Measurements from ENCODE around the gene RAET1G.

RAET1G gene

DNA sequence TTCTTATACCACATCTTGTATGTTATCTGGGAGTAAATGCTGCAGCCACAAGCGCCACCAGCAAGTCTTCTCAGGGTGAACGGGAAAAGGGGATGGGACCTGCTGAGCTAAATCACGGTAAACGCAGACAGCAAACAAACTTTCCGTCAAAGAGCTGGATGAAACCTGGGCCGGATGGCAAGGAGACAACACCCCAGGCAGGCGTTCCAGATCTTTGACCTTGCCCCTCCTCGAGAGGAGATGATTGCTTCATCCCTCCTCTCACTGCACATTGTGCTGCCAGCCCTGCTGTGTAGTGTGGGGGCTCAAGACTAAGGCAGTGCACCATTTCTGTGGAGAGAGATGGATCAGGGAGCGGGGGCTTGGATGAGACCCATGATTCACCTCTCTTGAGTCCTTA, 34.8 kb downstream of the RAET1G start:
- no peak overlapping the region for H3K27ac ChIP-seq (ENCODE audit: low read length)
- H3K36me3 ChIP-seq (ENCODE audit: control insufficient read depth in 1 of 2, insufficient read depth in 2 of 2, low read length in 2 of 2): no peaks in the 10 kb centered on the region
- H3K4me3 ChIP-seq (ENCODE audit: low read depth in 1 of 2, low read length in 2 of 2): no peak overlapping the region
- H3K27me3 ChIP-seq (ENCODE audit: low read depth, low read length): no peaks in the 10 kb centered on the region
- no peaks in the 10 kb centered on the region for H3K9me3 ChIP-seq (ENCODE audit: control insufficient read depth in 1 of 2, low read length in 2 of 2)
- H3K4me1 ChIP-seq (ENCODE audit: control insufficient read depth in 1 of 2, insufficient read depth in 2 of 2, low read length in 2 of 2): no peaks in the 10 kb centered on the region

DNA sequence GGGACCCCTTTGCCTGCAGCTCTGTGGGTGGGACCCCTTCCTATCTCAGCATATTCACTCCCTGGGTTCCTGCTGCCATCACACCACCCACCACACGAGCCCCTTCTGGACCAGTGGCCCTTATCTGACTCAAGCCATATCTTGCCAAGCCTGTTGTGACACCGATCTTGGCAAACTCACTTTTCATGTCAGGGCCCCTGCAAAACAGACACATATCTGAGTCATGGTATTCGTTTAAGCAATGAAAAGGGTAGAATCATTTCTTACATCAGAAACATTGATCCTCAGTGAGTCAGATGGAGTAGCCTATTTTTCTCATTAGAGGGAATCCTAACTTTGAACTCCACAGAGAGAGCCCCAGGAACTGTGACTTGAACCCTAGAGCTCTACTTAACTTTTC, 35.6 kb downstream of the RAET1G start:
- no peaks in the 10 kb centered on the region for H3K9me3 ChIP-seq (ENCODE audit: control insufficient read depth in 1 of 2, low read length in 2 of 2)
- no peak overlapping the region for H3K4me3 ChIP-seq (ENCODE audit: low read depth in 1 of 2, low read length in 2 of 2)
- H3K36me3 ChIP-seq (ENCODE audit: control insufficient read depth in 1 of 2, insufficient read depth in 2 of 2, low read length in 2 of 2): no peaks in the 10 kb centered on the region
- H3K4me1 ChIP-seq (ENCODE audit: control insufficient read depth in 1 of 2, insufficient read depth in 2 of 2, low read length in 2 of 2): no peaks in the 10 kb centered on the region
- H3K27ac ChIP-seq (ENCODE audit: low read length): no peak overlapping the region
- H3K27me3 ChIP-seq (ENCODE audit: low read depth, low read length): no peaks in the 10 kb centered on the region

DNA sequence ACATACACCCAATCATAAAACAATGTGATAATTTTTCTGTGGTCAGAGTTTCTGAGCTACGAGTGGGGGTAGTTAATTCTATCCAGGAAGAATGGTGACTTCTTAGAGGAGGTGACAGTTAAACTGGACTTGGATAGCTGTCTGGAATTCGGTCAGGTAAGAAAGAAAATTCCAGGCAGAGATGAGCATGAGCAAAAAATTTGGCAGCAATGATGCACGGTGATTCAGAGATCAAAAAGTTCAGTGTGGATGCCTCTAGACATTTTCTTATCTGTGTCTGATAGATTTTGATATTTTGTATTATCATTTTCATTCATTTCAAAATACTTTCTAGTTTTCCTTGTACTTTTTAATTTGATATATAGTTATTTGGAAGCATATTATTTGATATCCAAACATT, 37.0 kb downstream of the RAET1G start:
- Histone ChIP-seq H3K4me1 (ENCODE audit: control insufficient read depth in 1 of 2, insufficient read depth in 2 of 2, low read length in 2 of 2) (no peaks in the 10 kb centered on the region), H3K4me3 (ENCODE audit: low read depth in 1 of 2, low read length in 2 of 2) (no peak overlapping the region), H3K27ac (ENCODE audit: low read length) (no peak overlapping the region), H3K36me3 (ENCODE audit: control insufficient read depth in 1 of 2, insufficient read depth in 2 of 2, low read length in 2 of 2) (no peaks in the 10 kb centered on the region), H3K9me3 (ENCODE audit: control insufficient read depth in 1 of 2, low read length in 2 of 2) (no peaks in the 10 kb centered on the region), H3K27me3 (ENCODE audit: low read depth, low read length) (no peaks in the 10 kb centered on the region)

DNA sequence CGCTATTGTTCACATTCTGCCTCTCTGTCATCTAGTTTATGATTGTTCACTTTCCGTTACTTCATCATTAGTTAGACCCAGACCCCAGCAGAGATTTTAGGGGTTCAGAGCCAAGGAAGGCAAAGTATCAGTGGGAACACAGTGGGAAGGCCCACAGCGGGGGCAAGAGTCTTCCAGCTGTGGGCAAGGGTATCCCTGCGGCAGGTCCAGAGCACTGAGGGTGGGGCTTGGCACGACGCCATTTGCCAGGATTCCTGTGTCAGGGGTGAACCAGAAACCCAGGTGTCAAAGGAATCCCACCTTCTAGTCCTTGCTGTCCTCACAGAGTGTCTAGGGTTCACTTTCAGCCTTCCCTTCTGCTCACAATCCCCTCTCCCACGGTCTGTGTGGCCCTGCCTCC, 38.3 kb downstream of the RAET1G start:
- no peaks in the 10 kb centered on the region for H3K9me3 ChIP-seq (ENCODE audit: control insufficient read depth in 1 of 2, low read length in 2 of 2)
- no peaks in the 10 kb centered on the region for H3K36me3 ChIP-seq (ENCODE audit: control insufficient read depth in 1 of 2, insufficient read depth in 2 of 2, low read length in 2 of 2)
- H3K4me1 ChIP-seq (ENCODE audit: control insufficient read depth in 1 of 2, insufficient read depth in 2 of 2, low read length in 2 of 2): no peaks in the 10 kb centered on the region
- no peak overlapping the region for H3K4me3 ChIP-seq (ENCODE audit: low read depth in 1 of 2, low read length in 2 of 2)
- no peaks in the 10 kb centered on the region for H3K27me3 ChIP-seq (ENCODE audit: low read depth, low read length)
- H3K27ac ChIP-seq (ENCODE audit: low read length): no peak overlapping the region

DNA sequence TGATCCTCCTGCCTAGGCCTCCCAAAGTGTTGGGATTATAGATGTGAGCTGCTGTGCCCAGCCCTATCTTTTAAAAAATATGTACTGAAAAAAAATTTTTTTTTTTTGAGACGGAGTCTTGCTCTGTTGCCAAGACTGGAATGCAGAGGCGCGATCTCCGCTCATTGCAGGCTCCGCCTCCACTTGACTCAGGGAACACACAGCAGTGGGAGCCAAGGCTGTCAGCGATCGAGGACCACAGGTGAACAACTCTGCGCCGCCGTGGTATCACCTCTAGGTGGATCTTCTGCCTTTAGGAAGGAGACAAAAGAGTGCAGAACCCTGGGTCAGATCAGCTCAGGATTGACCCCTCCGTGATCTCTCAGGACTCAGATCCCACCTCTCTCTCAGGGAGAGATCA, 38.7 kb downstream of the RAET1G start:
- no peaks in the 10 kb centered on the region for H3K4me1 ChIP-seq (ENCODE audit: control insufficient read depth in 1 of 2, insufficient read depth in 2 of 2, low read length in 2 of 2)
- H3K27me3 ChIP-seq (ENCODE audit: low read depth, low read length): no peaks in the 10 kb centered on the region
- H3K27ac ChIP-seq (ENCODE audit: low read length): no peak overlapping the region
- no peaks in the 10 kb centered on the region for H3K9me3 ChIP-seq (ENCODE audit: control insufficient read depth in 1 of 2, low read length in 2 of 2)
- no peak overlapping the region for H3K4me3 ChIP-seq (ENCODE audit: low read depth in 1 of 2, low read length in 2 of 2)
- H3K36me3 ChIP-seq (ENCODE audit: control insufficient read depth in 1 of 2, insufficient read depth in 2 of 2, low read length in 2 of 2): no peaks in the 10 kb centered on the region

DNA sequence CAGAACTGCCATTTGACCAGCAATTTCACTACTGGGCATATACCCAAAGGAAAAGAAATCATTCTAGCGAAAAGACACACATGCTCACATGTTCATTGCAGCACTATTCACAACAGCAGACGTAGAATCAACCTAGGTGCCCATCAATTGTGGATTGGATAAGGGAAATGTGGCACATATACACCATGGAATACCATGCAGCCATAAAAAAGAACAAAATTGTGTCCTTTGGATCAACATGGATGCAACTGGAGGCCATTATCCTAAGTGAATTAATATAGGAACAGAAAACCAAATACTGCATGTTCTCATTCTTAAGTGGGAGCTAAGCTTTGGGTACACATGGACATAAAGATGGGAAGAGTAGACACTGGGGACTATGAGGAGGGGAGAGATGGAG, 41.1 kb downstream of the RAET1G start:
- H3K36me3 ChIP-seq (ENCODE audit: control insufficient read depth in 1 of 2, insufficient read depth in 2 of 2, low read length in 2 of 2): no peaks in the 10 kb centered on the region
- H3K4me3 ChIP-seq (ENCODE audit: low read depth in 1 of 2, low read length in 2 of 2): no peak overlapping the region
- H3K27ac ChIP-seq (ENCODE audit: low read length): no peak overlapping the region
- no peaks in the 10 kb centered on the region for H3K27me3 ChIP-seq (ENCODE audit: low read depth, low read length)
- H3K9me3 ChIP-seq (ENCODE audit: control insufficient read depth in 1 of 2, low read length in 2 of 2): no peaks in the 10 kb centered on the region
- H3K4me1 ChIP-seq (ENCODE audit: control insufficient read depth in 1 of 2, insufficient read depth in 2 of 2, low read length in 2 of 2): no peaks in the 10 kb centered on the region

DNA sequence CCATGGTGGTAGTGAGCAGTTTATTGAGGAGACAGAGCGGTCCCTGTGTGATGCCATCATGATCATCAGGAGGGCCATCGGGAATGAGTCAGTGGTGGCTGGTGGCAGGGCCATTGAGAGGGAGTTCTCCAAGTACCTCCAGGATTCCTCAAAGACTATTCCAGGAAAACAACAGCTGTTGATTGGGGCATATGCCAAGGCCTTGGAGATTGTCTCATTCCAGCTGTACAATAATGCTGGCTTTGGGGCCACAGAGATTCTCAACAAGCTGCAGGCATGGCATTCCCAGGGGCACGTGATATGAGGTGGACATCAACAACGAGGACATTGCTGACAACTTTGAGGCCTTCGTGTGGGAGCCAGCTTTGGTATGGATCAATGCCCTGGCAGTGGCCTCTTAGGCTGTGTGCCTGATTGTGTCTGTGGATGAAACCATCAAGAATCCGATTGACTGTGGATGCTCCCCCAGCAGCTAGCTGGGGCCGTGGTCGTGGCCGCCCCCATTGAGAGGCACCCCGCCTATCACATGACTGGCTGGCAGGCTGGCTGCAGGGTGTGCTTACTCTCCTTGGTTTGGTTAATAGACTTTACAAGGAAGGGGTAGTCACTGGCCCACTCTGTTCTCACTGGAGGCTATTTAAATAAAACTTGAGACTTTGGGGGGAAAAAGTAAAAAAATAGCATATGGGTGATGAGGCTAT, 41.7 kb downstream of the RAET1G start:
- Histone ChIP-seq H3K9me3 (ENCODE audit: control insufficient read depth in 1 of 2, low read length in 2 of 2) (no peaks in the 10 kb centered on the region), H3K4me3 (ENCODE audit: low read depth in 1 of 2, low read length in 2 of 2) (no peak overlapping the region), H3K4me1 (ENCODE audit: control insufficient read depth in 1 of 2, insufficient read depth in 2 of 2, low read length in 2 of 2) (no peaks in the 10 kb centered on the region), H3K27me3 (ENCODE audit: low read depth, low read length) (no peaks in the 10 kb centered on the region), H3K27ac (ENCODE audit: low read length) (no peak overlapping the region), H3K36me3 (ENCODE audit: control insufficient read depth in 1 of 2, insufficient read depth in 2 of 2, low read length in 2 of 2) (no peaks in the 10 kb centered on the region)

DNA sequence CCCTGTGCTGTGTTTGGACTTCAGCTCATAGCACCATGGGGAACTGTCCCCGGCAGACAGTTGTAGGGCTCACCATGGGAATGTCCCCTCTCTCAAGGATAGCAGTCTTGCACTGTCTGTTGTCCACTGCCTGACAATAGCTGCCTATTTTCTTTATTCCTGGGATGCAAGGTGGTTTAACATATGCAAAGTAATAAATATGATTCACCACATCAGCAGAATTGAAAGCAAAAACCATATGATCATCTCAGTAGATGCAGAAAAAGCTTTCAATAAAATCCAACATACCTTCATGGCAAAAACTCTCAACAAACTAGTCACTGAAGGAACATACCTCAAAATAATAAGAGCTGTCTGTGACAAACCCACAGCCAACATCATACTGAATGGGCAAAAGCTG, 45.3 kb downstream of the RAET1G start:
- Histone ChIP-seq H3K27ac (ENCODE audit: low read length) (no peak overlapping the region), H3K36me3 (ENCODE audit: control insufficient read depth in 1 of 2, insufficient read depth in 2 of 2, low read length in 2 of 2) (no peaks in the 10 kb centered on the region), H3K4me1 (ENCODE audit: control insufficient read depth in 1 of 2, insufficient read depth in 2 of 2, low read length in 2 of 2) (no peaks in the 10 kb centered on the region), H3K4me3 (ENCODE audit: low read depth in 1 of 2, low read length in 2 of 2) (no peak overlapping the region), H3K27me3 (ENCODE audit: low read depth, low read length) (no peaks in the 10 kb centered on the region), H3K9me3 (ENCODE audit: control insufficient read depth in 1 of 2, low read length in 2 of 2) (no peaks in the 10 kb centered on the region)

DNA sequence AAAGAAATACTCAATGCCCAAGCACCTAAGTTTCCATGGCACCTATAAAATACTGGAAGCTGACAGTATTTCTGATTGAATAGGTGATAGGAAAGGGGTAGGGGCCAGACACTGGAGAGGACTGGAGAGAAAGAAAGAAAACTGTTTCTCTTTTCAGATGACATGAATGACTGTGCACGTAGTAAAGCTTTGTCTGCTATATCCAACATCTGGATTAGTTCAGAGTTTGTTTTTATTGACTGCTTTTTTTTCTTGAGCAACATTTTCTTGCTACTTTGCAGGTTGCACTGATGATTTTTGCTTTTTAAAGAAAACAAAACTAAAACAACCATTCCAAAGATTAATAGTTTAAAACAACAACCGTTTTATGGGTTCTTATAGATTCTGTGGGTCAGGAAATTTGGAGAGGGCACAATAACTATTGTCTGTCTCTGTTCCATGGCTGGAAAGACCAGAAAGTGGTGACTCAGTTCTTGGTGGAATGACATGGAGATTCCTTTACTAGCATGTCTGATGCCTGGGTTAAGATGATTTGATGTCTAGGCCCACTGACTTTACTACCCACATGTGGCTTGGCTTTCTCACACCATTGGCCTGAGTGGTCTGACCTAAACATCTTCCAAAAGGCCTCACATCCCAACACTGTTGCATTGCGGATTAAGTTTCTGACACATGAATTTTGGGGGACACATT, 46.5 kb downstream of the RAET1G start:
- Histone ChIP-seq H3K27me3 (ENCODE audit: low read depth, low read length) (no peaks in the 10 kb centered on the region), H3K9me3 (ENCODE audit: control insufficient read depth in 1 of 2, low read length in 2 of 2) (no peaks in the 10 kb centered on the region), H3K27ac (ENCODE audit: low read length) (no peak overlapping the region), H3K36me3 (ENCODE audit: control insufficient read depth in 1 of 2, insufficient read depth in 2 of 2, low read length in 2 of 2) (no peaks in the 10 kb centered on the region), H3K4me3 (ENCODE audit: low read depth in 1 of 2, low read length in 2 of 2) (no peak overlapping the region), H3K4me1 (ENCODE audit: control insufficient read depth in 1 of 2, insufficient read depth in 2 of 2, low read length in 2 of 2) (no peaks in the 10 kb centered on the region)

DNA sequence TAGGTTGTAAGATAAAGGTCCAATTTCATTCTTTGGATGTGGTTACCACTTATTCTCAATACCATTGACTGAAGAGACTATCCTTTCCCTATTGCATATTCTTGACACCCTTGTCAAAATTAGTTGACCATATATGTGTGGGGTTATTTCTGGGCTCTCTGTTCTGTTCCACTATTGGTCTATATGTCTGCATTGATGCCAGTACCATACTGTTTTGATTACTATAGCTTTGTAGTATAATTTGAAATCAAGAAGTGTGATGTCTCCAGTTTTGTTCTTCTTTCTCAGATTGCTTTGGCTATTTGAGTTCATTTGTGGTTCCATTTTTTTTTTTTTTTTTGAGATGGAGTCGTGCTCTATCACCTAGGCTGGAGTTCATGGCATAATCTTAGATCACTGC, 50.7 kb downstream of the RAET1G start:
- Histone ChIP-seq H3K27me3 (ENCODE audit: low read depth, low read length) (no peaks in the 10 kb centered on the region), H3K9me3 (ENCODE audit: control insufficient read depth in 1 of 2, low read length in 2 of 2) (no peaks in the 10 kb centered on the region), H3K4me1 (ENCODE audit: control insufficient read depth in 1 of 2, insufficient read depth in 2 of 2, low read length in 2 of 2) (no peaks in the 10 kb centered on the region), H3K4me3 (ENCODE audit: low read depth in 1 of 2, low read length in 2 of 2) (no peak overlapping the region), H3K36me3 (ENCODE audit: control insufficient read depth in 1 of 2, insufficient read depth in 2 of 2, low read length in 2 of 2) (no peaks in the 10 kb centered on the region), H3K27ac (ENCODE audit: low read length) (no peak overlapping the region)

DNA sequence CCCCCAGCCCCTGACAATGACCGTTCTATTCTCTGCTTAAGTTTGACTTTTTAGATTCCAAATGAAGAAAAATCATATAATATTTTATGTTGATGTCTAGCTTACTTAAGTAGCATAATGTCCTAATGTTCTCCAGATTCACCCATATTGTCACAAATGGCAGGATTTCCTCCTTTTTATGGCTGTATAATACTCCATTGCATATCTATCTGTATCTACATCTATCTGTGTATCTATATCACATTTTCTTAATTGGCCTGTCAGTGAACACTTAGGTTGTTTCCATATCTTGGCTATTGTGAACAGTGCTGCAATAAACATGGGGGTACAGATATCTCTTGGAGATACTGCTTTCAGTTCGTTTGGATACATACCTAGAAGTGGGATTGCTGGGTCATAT, 51.7 kb downstream of the RAET1G start:
- Histone ChIP-seq H3K4me1 (ENCODE audit: control insufficient read depth in 1 of 2, insufficient read depth in 2 of 2, low read length in 2 of 2) (no peaks in the 10 kb centered on the region), H3K27ac (ENCODE audit: low read length) (no peak overlapping the region), H3K27me3 (ENCODE audit: low read depth, low read length) (no peaks in the 10 kb centered on the region), H3K4me3 (ENCODE audit: low read depth in 1 of 2, low read length in 2 of 2) (no peak overlapping the region), H3K36me3 (ENCODE audit: control insufficient read depth in 1 of 2, insufficient read depth in 2 of 2, low read length in 2 of 2) (no peaks in the 10 kb centered on the region), H3K9me3 (ENCODE audit: control insufficient read depth in 1 of 2, low read length in 2 of 2) (no peaks in the 10 kb centered on the region)
